K562 (cell line): Measurements from ENCODE around the gene POU2F3. TPM values are rescaled to one million over a fixed set of nuclear protein-coding genes. Genes with fewer than 3 reads are reported as not detected.

Source experiments
- ATAC-seq: fragments of 200-7000 bp; cut with Tn5 transposase; 3 replicates; pipeline ENCODE4 v1.9.1; 2020; ENCODE audit warnings: moderate library complexity
- BruUV-seq: library from RNA; stranded (reverse); fragments of 400-500 nt; replicated peaks from 2 replicates; lab custom pipeline; 2021; lab: Mats Ljungman, UMichigan
- CTCF ChIA-PET: fragments of 300-600 bp; formaldehyde crosslinking; extraction: SDS; loops from one replicate; lab custom pipeline; 2021; ENCODE audit warnings: low intra/inter-chr PET ratio; lab: Yijun Ruan, JAX
- POLR2A ChIA-PET: fragments of 300-600, 350-650 bp; sonication (Branson Sonifier 250); formaldehyde crosslinking; extraction: SDS; loops from one replicate; lab custom pipeline; 2021; ENCODE audit warnings: antibody characterized with exemption, inconsistent platforms; lab: Yijun Ruan, JAX
- DNase-seq, 4 experiments: peaks; one replicate each; pipeline versions ENCODE4 v3.0.0 to v3.0.0-alpha.2; 2011 to 2018; ENCODE audit warnings: low spot score in 3 of 4, mixed read lengths in 3 of 4; ENCODE audit errors: extremely low read depth in 1 of 4
- FAIRE-seq: peaks from 2 replicates; lab custom pipeline; 2011; peaks lifted over from hg19 to GRCh38; lab: Jason Lieb, UNC
- H2AFZ ChIP-seq: 2 replicates; pipeline ENCODE4 v1.6.0; 2011; ENCODE audit warnings: low read depth, low read length, control low read depth, inconsistent platforms
- H3K27ac ChIP-seq: fragments of 200-600 bp; 3 replicates; pipeline ENCODE4 v1.8.0; 2011; ENCODE audit warnings: low read depth, mild to moderate bottlenecking, control low read depth, inconsistent platforms, low read length, moderate library complexity, mixed read lengths; ENCODE audit errors: extremely low read depth
- H3K27me3 ChIP-seq, 2 experiments: fragments of 300-600 bp in 1 of 2; 2 replicates in 1 of 2; 3 replicates in 1 of 2; pipeline versions ENCODE4 v1.6.0 to v1.8.0; 2011; ENCODE audit warnings: inconsistent platforms in 2 of 2, low read length in 2 of 2, mild to moderate bottlenecking in 1 of 2, mixed read lengths in 1 of 2, moderate library complexity in 1 of 2; ENCODE audit not compliant: control insufficient read depth in 2 of 2, insufficient read depth in 2 of 2
- H3K36me3 ChIP-seq: fragments of 300-600 bp; 3 replicates; pipeline ENCODE4 v1.8.0; 2011; ENCODE audit warnings: mild to moderate bottlenecking, low read length, inconsistent platforms; ENCODE audit not compliant: control insufficient read depth, insufficient read depth
- H3K4me1 ChIP-seq, 2 experiments: fragments of 200-600 bp in 1 of 2; replicated peaks in 1 of 2; 2 replicates in 1 of 2; 3 replicates in 1 of 2; pipeline versions ENCODE4 v1.5.1 to v1.8.0; 2011; ENCODE audit warnings: inconsistent platforms in 2 of 2, low read length in 2 of 2, mild to moderate bottlenecking in 1 of 2, mixed read lengths in 1 of 2, moderate library complexity in 1 of 2; ENCODE audit not compliant: control insufficient read depth in 2 of 2, insufficient read depth in 2 of 2
- H3K4me2 ChIP-seq: 2 replicates; pipeline ENCODE4 v1.6.1; 2011; ENCODE audit warnings: low read length, control low read depth, inconsistent platforms, mixed read lengths; ENCODE audit not compliant: insufficient read depth
- H3K4me3 ChIP-seq: fragments of 200-600 bp; sonication (generic), shearing (Covaris generic); 2 replicates; pipeline ENCODE4 v1.5.1; 2016; ENCODE audit warnings: control low read depth, inconsistent platforms
- H3K79me2 ChIP-seq: fragments of 200-600 bp; 3 replicates; pipeline ENCODE4 v1.8.0; 2011; ENCODE audit warnings: low read length, inconsistent platforms; ENCODE audit not compliant: control insufficient read depth, insufficient read depth
- H3K9ac ChIP-seq, 2 experiments: 2 replicates each; pipeline versions ENCODE4 v1.6.0 to v1.6.1; 2011; ENCODE audit warnings: low read depth in 2 of 2, low read length in 2 of 2, control low read depth in 1 of 2, inconsistent platforms in 1 of 2, mild to moderate bottlenecking in 1 of 2, mixed read lengths in 1 of 2; ENCODE audit not compliant: insufficient read depth in 1 of 2
- H3K9me1 ChIP-seq: one replicate; pipeline ENCODE4 v1.6.0; 2011; ENCODE audit warnings: inconsistent platforms, mild to moderate bottlenecking, low read length, moderate library complexity; ENCODE audit not compliant: control insufficient read depth, insufficient read depth
- H3K9me3 ChIP-seq: replicated peaks from 2 replicates; pipeline ENCODE4 v1.5.1; 2011; ENCODE audit warnings: low read depth, low read length, inconsistent platforms; ENCODE audit not compliant: control insufficient read depth, insufficient read depth
- H4K20me1 ChIP-seq: replicated peaks from 2 replicates; pipeline ENCODE4 v1.6.1; 2011; ENCODE audit warnings: low read length, inconsistent platforms, mixed read lengths; ENCODE audit not compliant: control insufficient read depth, insufficient read depth
- DPF2 ChIP-seq: fragments of 450-650 bp; IDR thresholded peaks from 2 replicates; pipeline ENCODE4 v1.6.1; 2016
- EGR1 ChIP-seq: fragments of 450-650 bp; conservative IDR thresholded peaks from 2 replicates; pipeline ENCODE4 v1.6.1; 2017; ENCODE audit warnings: mild to moderate bottlenecking
- ESRRA ChIP-seq: fragments of 450-650 bp; IDR thresholded peaks from 2 replicates; pipeline ENCODE4 v1.6.1; 2014; ENCODE audit warnings: low read depth, mild to moderate bottlenecking, moderate library complexity, borderline replicate concordance
- FOSL1 ChIP-seq: fragments of 200-800 bp; sonication (Bioruptor generic); conservative IDR thresholded peaks from 2 replicates; pipeline ENCODE4 v1.6.1; 2016; ENCODE audit warnings: missing genetic modification characterization, missing compliant biosample characterization
- HDAC2 ChIP-seq: fragments of 450-650 bp; IDR thresholded peaks from 2 replicates; pipeline ENCODE4 v1.6.1; 2016; ENCODE audit warnings: mild to moderate bottlenecking
- JUND ChIP-seq, 2 experiments: IDR thresholded peaks; 2 replicates in 1 of 2; 3 replicates in 1 of 2; pipeline ENCODE4 v1.6.1; 2011; ENCODE audit warnings: borderline replicate concordance in 2 of 2, low read depth in 2 of 2, low read length in 2 of 2, improper control_type of control experiment in 1 of 2, missing biosample characterization in 1 of 2, missing genetic modification characterization in 1 of 2, missing genetic modification reagents in 1 of 2
- LCOR ChIP-seq: sonication (generic); formaldehyde crosslinking; IDR thresholded peaks from 2 replicates; pipeline ENCODE4 v1.8.0; 2022; ENCODE audit warnings: mild to moderate bottlenecking, missing genetic modification reagents
- NFYB ChIP-seq: IDR thresholded peaks from 2 replicates; pipeline ENCODE4 v1.6.1; 2011; ENCODE audit warnings: mild to moderate bottlenecking, moderate library complexity; ENCODE audit not compliant: insufficient read length; ENCODE audit errors: extremely low read depth
- NR2C1 ChIP-seq, 2 experiments: fragments of 450-650 bp; IDR thresholded peaks; 2 replicates each; pipeline ENCODE4 v1.6.1; 2017; ENCODE audit warnings: mild to moderate bottlenecking in 2 of 2, antibody characterized with exemption in 1 of 2, inconsistent platforms in 1 of 2, missing compliant biosample characterization in 1 of 2, missing genetic modification characterization in 1 of 2
- PRMT5 ChIP-seq: sonication (generic); formaldehyde crosslinking; IDR thresholded peaks from 2 replicates; pipeline ENCODE4 v1.5.0; 2020; ENCODE audit warnings: missing genetic modification reagents
- RBM34 ChIP-seq: fragments of 200-400 bp; formaldehyde crosslinking; IDR thresholded peaks from 2 replicates; pipeline ENCODE4 v1.6.1; 2018; ENCODE audit warnings: low read length, borderline replicate concordance; ENCODE audit not compliant: insufficient read depth
- SMARCA4 ChIP-seq: fragments of 450-650 bp; IDR thresholded peaks from 2 replicates; pipeline ENCODE4 v1.6.1; 2016
- TCF7L2 ChIP-seq: fragments of 150-350 bp; IDR thresholded peaks from 2 replicates; pipeline ENCODE4 v1.6.1; 2016; ENCODE audit warnings: low read depth, mild to moderate bottlenecking, low read length, moderate library complexity
- TOE1 ChIP-seq, 2 experiments: fragments of 450-650 bp in 1 of 2; sonication (generic) in 1 of 2; formaldehyde crosslinking in 1 of 2; IDR thresholded peaks; 2 replicates each; pipeline versions ENCODE4 v1.7.1 to v1.8.0; 2016 to 2022; ENCODE audit warnings: borderline replicate concordance in 2 of 2, mild to moderate bottlenecking in 2 of 2, antibody characterized with exemption in 1 of 2, inconsistent platforms in 1 of 2, low read depth in 1 of 2, missing genetic modification reagents in 1 of 2, moderate library complexity in 1 of 2
- ZBTB7A ChIP-seq: IDR thresholded peaks from 2 replicates; pipeline ENCODE4 v1.6.1; 2011; ENCODE audit warnings: low read depth, mild to moderate bottlenecking, low read length, moderate library complexity, borderline replicate concordance; ENCODE audit not compliant: control insufficient read depth
- ZKSCAN1 ChIP-seq: fragments of 150-350 bp; IDR thresholded peaks from 2 replicates; pipeline ENCODE4 v1.6.1; 2016; ENCODE audit warnings: low read depth, low read length
- ZNF217 ChIP-seq: sonication (generic); formaldehyde crosslinking; IDR thresholded peaks from 2 replicates; pipeline ENCODE4 v1.8.0; 2022; ENCODE audit warnings: mild to moderate bottlenecking, missing genetic modification reagents
- ZNF316 ChIP-seq: fragments of 450-650 bp; IDR thresholded peaks from 2 replicates; pipeline ENCODE4 v1.6.1; 2016
- ZNF507 ChIP-seq: conservative IDR thresholded peaks from 2 replicates; pipeline ENCODE4 v1.6.1; 2017; ENCODE audit warnings: missing genetic modification characterization, missing compliant biosample characterization
- ZNF740 ChIP-seq, 3 experiments: fragments of 200-800 bp in 1 of 3; sonication (Bioruptor generic) in 1 of 3; sonication (generic) in 1 of 3; formaldehyde crosslinking in 1 of 3; IDR thresholded peaks; 2 replicates each; pipeline versions ENCODE4 v1.6.1 to v1.8.0; 2016 to 2022; ENCODE audit warnings: mild to moderate bottlenecking in 2 of 3, missing compliant biosample characterization in 2 of 3, missing genetic modification characterization in 2 of 3, missing genetic modification reagents in 1 of 3
- ZNF75A ChIP-seq: fragments of 450-650 bp; formaldehyde crosslinking; IDR thresholded peaks from 2 replicates; pipeline ENCODE4 v1.4.0; 2020; ENCODE audit warnings: mild to moderate bottlenecking
- ZNF76 ChIP-seq: fragments of 250-450 bp; sonication (Bioruptor Pico); IDR thresholded peaks from 2 replicates; pipeline ENCODE4 v1.4.0; 2020; ENCODE audit warnings: mild to moderate bottlenecking, moderate library complexity, borderline replicate concordance
- ZNF778 ChIP-seq: fragments of 450-650 bp; formaldehyde crosslinking; IDR thresholded peaks from 2 replicates; pipeline ENCODE4 v1.4.0; 2020; ENCODE audit warnings: mild to moderate bottlenecking, moderate library complexity
- WGBS: fragments of 100-300 bp; shearing (Covaris generic); methylation state at CpG from one replicate; pipeline ENCODE4 v1.1.6; 2016; ENCODE audit warnings: low coverage, mixed read lengths; ENCODE audit not compliant: insufficient coverage; ENCODE audit errors: missing lambda C conversion rate; 5-methylcytosine and 5-hydroxymethylcytosine counted together
- in situ Hi-C: fragments of 300-500 bp; cut with MboI; formaldehyde crosslinking; loops from 4 replicates; pipeline ENCODE4 v1.15.0; 2018; ENCODE audit warnings: inconsistent platforms, mixed read lengths
- intact Hi-C: fragments of 100-400 bp; cut with micrococcal nuclease; formaldehyde crosslinking; loops from 2 replicates; pipeline ENCODE4 v1.14.2; 2022
- polyA plus RNA-seq, 8 experiments: library from polyadenylated mRNA; depleted of rRNA in 4 of 8; stranded (reverse) in 5 of 8; unstranded in 3 of 8; fragments of >200 nt; fragmentation: Nextera tagmentation in 2 of 8; fragmentation: Illumina TruSeq in 1 of 8; extraction: Ambion mirVana in 2 of 8; extraction: Trizol in 1 of 8; gene quantifications; 2 replicates each; pipeline versions ENCODE4 v1.2.1 to v1.2.3, GENCODE V29; 2011 to 2014; ENCODE audit warnings: inconsistent platforms in 1 of 8, missing spikeins in 1 of 8
- total RNA-seq, 7 experiments: library from RNA; depleted of rRNA in 6 of 7; stranded (reverse); fragments of >200 nt in 6 of 7; fragmentation: Illumina TruSeq in 2 of 7; extraction: Trizol in 2 of 7; gene quantifications; 2 replicates each; pipeline versions ENCODE4 v1.2.1 to v1.2.3, GENCODE V29; 2011 to 2021; ENCODE audit warnings: low replicate concordance in 1 of 7

Gene POU2F3
- total and polyA plus RNA-seq, 9 of the 15 experiments (the other 6 are each of a cell fraction or from before 2014, with no cell fraction given) = not detected

GRCh38 chr11:120215634-120216033, 24.3 kb upstream of the POU2F3 start:
- H3K36me3 ChIP-seq = 0 out of 3 replicates have a peak, but pooled peaks cover 5% of the 10 kb centered on the region
- no peak overlapping the region for H3K4me3 ChIP-seq
- no peak overlapping the region for H2AFZ ChIP-seq
- H3K4me1 ChIP-seq = peaks cover 14 to 26% of the 10 kb centered on the region in 2 experiments; a peak in 4 of 5 replicates
- ChIA-PET CTCF (no interaction called here), POLR2A (interaction anchor here (0.6 to 1.1 kb wide), 2 partner anchors 30 to 75 kb away, joined by 4 read pairs; no protein-coding TSS in a partner anchor)
- no peak overlapping the region for H3K4me2 ChIP-seq
- H3K9ac ChIP-seq = no peak overlapping the region
- DNase-seq (peak in 3 of 4 experiments; percentile 30 to 39 (median 34)), FAIRE-seq (no peak), ATAC-seq (no peak)
- peaks cover 3% of the 10 kb centered on the region for H3K9me1 ChIP-seq
- H3K79me2 ChIP-seq = peaks cover 4% of the 10 kb centered on the region; the same call in 1 of the 3 replicates
- H3K27me3 ChIP-seq = no peaks in the 10 kb centered on the region; a peak in 1 of 5 replicates
- in situ Hi-C loops = no loop called here
- no peak overlapping the region for H3K27ac ChIP-seq
- WGBS = 25% methylated on average over 5 of the region's 5 CpGs
- intact Hi-C loops = loop anchor here (10.0 kb wide), 1 partner anchor 861 kb away; no protein-coding TSS in a partner anchor
- peaks cover 22% of the 10 kb centered on the region; the same call in 1 of the 2 replicates for H4K20me1 ChIP-seq
- BruUV-seq = no TSS peak
- H3K9me3 ChIP-seq = no peaks in the 10 kb centered on the region
- no peak for TF ChIP-seq ESRRA
- TF ChIP-seq LCOR (CRISPR knock-in tag) = 0 out of 2 replicates have a peak, but pooled peaks have one; percentile 33
- TF ChIP-seq ZBTB7A = peak; percentile 39; the same call in 1 of the 2 replicates
- TF ChIP-seq ZNF76 (CRISPR knock-in tag) = no peak
- peak; percentile 49; the same call in 1 of the 2 replicates for TF ChIP-seq SMARCA4
- no peak for TF ChIP-seq RBM34
- no peak for TF ChIP-seq ZNF778 (CRISPR knock-in tag)
- TF ChIP-seq ZKSCAN1 = no peak
- TF ChIP-seq HDAC2 = no peak
- no peak for TF ChIP-seq PRMT5 (CRISPR knock-in tag)
- peak; percentile 84 for TF ChIP-seq FOSL1 (tag)
- no peak for TF ChIP-seq TOE1 (IDR thresholded peaks at IDR 0.05; ENCODE audit: borderline replicate concordance)
- TF ChIP-seq TOE1 (CRISPR knock-in tag; IDR thresholded peaks at IDR 0.05; ENCODE audit: borderline replicate concordance, low read depth) = no peak
- no peak for TF ChIP-seq NR2C1 (IDR thresholded peaks at IDR 0.05)
- TF ChIP-seq NR2C1 (tag; IDR thresholded peaks at IDR 0.05) = no peak
- TF ChIP-seq ZNF507 (tag) = no peak
- TF ChIP-seq ZNF75A (CRISPR knock-in tag) = no peak
- peak; percentile 56 for TF ChIP-seq EGR1
- TF ChIP-seq ZNF740 (CRISPR knock-in tag; IDR thresholded peaks at IDR 0.05) = no peak
- TF ChIP-seq ZNF740 (tag; IDR thresholded peaks at IDR 0.05) = no peak
- TF ChIP-seq NFYB = no peak
- TF ChIP-seq ZNF217 (CRISPR knock-in tag) = no peak
- TF ChIP-seq TCF7L2 = no peak
- 0 out of 2 replicates have a peak, but pooled peaks have one; percentile 35 for TF ChIP-seq DPF2
- TF ChIP-seq JUND (IDR thresholded peaks at IDR 0.05; ENCODE audit: borderline replicate concordance, low read depth, low read length) = peak; percentile 81
- peak; percentile 31; the same call in 1 of the 3 replicates for TF ChIP-seq JUND (tag; IDR thresholded peaks at IDR 0.05; ENCODE audit: borderline replicate concordance, low read depth, low read length)
- no peak for TF ChIP-seq ZNF316
